Putamen (tissue), 1 donor: ENCODE data around the gene SLC22A17.

ENCODE experiments used
- DNase-seq: peaks from one replicate; pipeline ENCODE4 v3.0.0-alpha.2; 2016; ENCODE audit warnings: low spot score

SLC22A17 gene

GRCh38 chr14:23381871-23382270 is 29.2 kb upstream of the SLC22A17 start:
- no peak for DNase-seq

DNA sequence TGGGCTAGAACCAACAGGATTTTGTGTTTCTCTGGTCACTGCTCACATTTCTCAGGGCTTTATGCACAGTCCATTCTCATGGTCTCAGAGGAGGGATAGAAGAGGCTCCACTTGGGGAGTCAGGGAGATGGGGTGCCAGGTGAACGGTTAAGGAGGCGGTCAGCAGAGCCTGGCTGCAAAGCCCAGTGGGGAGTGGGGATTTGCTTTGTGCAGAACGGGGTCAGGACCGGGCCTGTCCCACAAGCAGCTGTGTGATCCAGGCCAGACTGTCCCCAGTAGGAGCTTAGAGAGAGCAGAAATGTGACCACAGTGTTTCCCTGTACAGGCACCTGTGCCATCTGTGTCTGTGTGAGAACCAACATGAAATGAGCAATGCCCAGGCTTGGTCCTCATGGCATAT is 28.3 kb upstream of the SLC22A17 start:
- DNase-seq = no peak

DNA sequence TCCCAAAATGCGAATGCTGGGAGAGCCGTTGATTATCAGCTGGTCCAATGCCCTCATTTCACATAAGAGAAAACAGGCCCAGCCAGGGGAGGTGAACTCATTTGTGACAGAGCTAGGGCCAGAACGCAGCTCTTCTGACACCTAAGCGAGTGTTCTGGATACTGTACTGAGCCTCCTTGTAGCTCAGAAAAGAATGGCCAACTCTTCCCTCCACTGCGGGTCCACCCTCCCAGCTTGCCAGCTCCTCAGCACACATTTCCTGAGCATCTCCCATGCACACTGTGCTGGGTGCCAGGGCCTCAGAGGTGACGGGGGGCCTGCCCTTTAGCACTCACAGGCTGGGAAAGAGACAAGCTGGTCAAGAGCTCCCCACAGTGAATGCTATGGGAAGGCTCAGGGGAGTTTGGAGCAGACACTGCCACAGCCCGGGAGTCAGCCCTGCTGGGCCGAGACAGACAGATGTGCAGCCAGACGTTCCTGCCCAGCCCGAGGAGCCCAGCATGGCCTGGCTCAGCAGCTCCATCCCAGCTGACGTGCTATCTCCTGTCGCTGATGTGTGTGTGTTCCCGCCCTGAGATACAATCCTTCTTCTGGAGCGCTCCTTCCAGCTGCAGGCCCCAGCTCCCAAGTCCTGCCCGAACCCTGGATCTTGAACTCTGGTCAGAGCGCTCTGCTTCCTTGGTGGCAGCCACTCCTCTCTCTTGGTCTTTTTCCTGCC is 27.7 kb upstream of the SLC22A17 start:
- peak; percentile 23 for DNase-seq

DNA sequence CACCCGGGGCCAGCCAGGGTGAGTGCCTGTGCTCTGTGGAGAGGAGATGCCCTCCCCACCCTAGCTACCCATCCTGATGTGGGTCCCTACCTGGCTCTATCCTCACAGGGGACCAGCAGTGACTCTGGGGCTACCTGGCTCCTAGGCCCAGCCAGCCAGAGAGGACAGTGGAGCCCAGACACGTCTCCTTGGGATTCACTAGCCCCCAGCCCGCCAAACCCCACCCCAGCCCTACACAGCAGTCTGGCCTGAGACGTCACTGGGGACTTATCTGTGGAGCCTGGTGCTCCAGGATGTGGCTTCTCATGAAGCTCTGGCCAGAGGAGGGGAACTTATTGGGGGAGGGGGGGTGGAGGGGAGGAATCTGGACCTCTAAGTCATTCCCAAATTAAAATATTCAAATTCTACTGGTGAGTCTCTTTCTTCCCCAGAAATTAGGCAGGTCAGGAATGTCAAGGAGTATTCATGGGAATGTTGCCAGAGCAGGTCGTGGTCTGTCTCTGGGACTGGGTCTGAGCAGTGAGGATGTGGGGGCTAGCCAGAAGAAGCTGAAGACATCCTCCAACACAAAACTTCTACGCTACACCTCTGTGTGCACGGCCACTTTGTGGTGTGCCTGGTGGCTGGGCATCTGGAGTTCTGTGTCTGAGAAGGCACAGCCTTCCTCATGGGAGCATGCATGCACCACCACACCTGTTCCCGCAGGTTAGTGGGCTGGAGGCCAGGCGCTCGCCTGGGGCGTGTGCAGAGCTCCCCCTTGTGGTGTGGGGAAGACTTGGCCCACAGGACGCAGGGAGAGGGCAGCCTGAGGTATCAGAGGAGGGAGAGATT is 26.9 kb upstream of the SLC22A17 start:
- DNase-seq = peak; percentile 26

DNA sequence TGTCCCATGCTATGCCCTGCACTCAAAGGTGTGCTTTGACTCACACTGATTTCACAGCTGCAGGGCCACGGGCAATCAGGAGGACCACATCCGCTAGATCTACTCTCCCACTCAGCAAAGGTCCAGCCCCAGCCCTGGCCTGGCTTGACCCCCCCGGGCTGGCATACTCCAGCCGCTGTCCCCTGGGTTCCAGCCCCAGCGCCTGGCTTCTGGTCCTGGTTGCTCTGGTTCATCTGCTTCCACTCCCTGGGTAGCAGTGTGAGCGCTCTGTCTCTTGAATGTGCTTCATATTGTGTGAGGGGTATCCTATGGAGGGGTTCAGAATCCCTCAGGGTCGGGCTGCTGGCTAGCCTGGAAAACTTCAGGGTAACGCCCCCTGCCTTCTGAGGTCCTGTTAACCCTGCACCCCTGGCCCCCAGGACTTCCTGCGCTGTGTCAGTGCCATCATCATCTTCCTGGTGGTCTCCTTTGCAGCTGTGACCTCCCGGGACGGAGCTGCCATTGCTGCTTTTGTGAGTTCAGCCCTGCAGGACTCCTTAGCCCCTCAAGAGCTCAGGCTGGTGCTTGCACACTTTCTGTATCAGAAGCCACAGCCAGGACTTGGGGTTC is 26.0 kb upstream of the SLC22A17 start:
- no peak for DNase-seq

DNA sequence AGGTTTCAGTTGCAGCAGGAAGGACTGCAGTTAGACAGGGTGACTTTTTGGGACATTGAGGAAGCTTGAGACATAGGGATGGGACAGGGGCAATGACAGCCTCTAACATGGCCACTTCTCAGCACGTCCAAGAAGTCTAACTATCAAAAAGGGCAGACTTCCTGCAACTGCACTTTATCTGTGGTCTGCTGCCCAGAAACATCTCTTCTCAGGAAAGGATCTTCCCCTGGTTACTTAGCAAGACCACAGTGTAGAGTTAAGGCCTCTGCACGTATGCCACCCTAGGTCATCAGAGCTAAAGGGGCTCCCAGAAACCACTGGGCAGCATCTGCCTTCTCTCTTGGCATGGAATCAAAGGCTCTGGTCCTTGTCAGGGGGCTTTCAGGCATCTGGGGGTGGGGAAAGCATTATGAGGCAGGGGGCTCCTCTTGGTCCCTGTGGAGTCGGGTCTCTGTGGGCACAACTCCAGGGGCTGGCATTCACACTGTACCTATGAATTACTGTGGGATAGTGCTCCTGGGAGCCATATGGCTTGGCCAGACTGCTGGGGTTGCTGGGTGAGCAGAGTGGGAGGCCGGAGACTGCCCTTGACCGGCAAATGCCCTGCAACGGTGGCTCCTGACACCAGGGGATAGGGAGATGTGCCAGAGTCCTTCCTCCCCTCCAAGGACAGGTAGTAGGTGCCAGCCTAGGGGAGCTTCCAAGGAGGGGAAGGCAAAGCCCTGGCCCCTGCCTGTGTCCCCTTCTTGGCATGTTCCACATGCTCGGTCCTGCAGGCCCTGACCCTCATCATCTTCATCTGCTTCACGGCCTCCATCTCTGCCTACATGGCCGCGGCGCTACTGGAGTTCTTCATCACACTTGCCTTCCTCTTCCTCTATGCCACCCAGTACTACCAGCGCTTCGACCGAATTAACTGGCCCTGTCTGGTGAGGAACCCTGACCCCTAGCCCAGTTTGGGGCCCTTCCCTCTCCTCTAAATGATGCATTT is 25.2 kb upstream of the SLC22A17 start:
- no peak for DNase-seq

DNA sequence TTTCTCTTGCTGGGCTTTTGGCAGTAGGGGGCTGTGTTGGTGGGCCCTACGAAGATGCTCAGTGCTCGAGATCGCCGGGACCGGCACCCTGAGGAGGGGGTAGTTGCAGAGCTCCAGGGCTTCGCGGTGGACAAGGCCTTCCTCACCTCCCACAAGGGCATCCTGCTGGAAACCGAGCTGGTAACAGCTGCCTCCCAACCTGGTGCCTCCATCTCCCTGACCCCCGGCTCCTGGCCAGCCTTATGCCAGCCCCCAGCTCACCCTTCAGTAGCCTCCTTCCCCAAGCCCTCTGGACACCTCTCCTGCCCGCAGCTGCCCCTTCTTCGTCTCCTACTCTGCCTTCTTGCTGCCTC is 24.5 kb upstream of the SLC22A17 start:
- peak; percentile 25 for DNase-seq

- peak; percentile 98 for DNase-seq
Observed at GRCh38 chr14:23376482-23377197, 24.0 kb upstream of the SLC22A17 start, which contains the start of gene CMTM5. CMTM5 (plus strand) TSS chr14:23377046; CDS start chr14:23377252, 206 bp downstream.

- DNase-seq = no peak
Observed at GRCh38 chr14:23375527-23376251, 23.0 kb upstream of the SLC22A17 start.

- DNase-seq = no peak
Observed at GRCh38 chr14:23373041-23373440, 20.4 kb upstream of the SLC22A17 start.

DNA sequence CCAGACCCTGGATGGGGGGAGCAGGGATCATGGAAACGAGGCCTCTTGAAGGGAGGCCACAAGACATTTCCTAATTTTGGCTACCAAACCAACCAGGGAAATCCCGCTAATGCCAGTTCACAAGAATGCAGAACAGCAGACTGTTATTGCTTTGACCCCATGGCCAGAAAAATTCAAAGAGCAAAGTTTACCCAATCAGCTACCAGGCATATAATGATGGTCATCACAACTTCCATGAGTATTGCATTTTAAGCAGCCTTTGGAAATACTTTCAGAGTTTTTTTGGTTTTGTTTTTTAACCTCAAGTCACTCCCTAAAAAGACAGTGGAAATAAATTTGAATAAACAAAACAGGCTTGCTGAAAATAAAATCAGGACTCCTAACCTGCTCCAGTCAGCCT is 19.8 kb upstream of the SLC22A17 start, which contains the start of gene IL25:
TSS of gene IL25 (plus strand) at position 301 of the 400 bp plus-strand sequence.
- no peak for DNase-seq

DNA sequence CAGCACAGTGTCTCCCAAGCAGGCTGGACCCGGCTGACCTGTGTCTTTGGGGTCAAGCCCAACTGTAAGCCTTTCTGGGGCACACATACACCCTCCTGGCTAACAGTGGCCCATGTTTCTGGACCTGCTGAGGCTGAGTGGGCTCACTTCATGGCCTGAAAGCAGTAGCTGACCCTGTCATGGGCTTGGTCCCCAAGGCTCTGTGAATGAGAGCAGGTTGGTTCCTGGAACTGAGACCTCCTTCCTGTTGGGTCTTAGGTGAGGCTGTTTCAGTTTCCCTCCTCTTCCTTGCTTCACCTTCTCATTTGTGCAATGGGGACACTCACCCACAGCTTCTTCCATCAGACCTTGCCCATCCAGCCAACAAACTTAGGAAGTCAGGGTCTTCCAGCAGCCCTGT is 19.2 kb upstream of the SLC22A17 start:
- no peak for DNase-seq

- no peak for DNase-seq
Observed at GRCh38 chr14:23370221-23370620, 17.5 kb upstream of the SLC22A17 start.

DNA sequence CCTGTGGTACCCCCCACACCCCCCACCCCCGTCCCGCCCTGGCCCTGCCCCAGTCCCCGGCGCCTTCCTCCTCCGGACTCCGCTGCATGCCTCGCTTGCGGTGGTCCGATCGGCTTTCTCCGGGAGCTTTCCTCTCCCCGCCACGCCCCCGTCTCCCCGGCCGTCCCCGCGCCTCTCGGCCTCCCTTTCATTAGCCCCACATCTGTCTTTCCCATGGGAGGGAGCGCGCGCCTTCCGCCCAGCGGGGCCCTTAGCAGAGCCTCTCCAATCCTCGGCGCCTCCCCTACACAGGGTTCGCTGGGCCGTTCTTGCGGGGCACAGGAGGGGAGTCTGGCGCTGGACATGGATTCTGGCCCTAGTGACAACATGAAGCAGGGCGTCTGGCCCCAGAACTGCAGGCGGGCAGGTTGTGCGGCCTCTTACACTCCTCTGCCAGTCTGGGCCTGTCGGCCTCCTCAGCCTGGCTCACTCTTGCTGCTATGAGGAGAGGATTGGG is 13.8 kb upstream of the SLC22A17 start:
- peak; percentile 83 for DNase-seq

DNA sequence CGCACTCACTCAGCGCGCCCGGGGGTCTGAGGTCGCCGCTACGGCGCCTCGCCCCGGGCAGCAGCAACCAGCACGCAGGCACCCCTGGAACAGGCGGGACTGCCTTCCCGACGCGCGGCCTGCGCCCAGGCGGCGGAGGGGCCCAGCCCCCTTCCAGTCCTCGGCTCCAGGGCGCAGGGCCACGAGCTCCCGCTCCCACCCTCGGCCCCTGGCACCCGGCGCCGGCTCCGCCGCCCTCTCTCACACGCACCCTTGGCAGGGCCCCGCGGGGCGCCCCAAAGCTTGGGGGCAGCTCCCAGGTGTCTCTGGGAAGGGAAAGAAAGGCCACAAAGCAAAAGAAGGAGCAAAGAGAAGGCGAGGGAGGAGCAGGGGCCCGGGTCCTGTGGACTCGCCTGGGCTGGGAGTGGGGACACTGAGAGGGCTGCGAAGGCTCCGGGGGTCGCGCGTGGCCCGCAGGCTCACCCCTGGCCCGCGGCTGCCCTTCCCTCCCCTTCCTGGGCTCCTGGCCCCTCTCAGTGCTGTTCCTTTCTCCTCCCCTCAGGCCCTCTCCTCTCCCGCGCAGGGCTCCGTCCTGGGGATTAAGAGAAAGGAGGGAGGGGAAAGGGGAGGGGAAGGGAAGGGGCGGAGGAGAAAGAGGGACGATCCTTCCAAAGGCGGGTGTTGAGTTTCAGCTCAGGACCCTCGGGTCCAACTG is 13.2 kb upstream of the SLC22A17 start:
- DNase-seq = peak; percentile 85

GRCh38 chr14:23365036-23365731 is 12.5 kb upstream of the SLC22A17 start, which contains the start of gene EFS:
EFS (minus strand) TSS chr14:23365172; CDS start chr14:23365025, 147 bp downstream.
- peak; percentile 68 for DNase-seq

DNA sequence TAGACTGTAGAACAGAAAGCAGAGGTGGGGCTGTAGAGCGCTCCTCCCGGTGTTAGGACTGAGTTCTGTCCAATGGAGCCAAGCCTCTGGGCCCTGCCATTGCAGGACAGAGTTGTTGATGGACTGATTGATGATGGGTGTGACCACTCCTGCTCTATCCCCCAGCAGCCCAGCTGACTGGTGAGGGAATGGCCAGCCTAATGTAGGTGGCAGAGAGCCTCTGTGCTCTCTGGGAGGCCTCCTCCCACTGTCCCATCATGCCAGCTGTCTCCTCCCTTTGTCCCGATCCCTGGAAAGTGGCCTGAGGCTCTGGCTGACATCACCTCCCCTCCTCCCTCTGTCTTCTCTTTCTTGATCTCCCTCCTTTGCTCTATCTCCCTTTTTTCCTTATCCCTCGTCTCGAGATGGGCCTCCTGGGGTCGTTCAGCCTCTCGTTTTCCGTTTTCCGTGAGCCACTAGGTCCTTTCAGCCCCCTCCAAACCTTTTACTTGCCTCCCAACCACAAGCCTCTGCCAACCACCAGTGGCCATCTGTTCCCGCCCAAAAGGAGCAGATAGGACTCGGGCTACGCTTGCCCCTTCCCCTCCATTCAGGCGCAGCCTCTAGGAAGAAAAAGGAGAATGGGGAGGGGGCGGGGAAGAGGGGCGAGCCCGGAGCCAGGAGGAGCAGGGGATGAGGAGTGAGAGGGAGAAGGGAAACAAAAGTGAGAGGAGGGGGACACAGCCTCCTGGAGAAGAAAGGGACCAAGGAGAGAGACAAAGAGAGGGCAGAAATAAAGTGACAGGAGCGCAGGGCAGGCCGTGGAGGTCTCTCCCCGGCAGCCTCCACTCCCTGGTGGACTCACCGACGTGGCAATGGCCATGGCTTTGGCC is 11.7 kb upstream of the SLC22A17 start:
- peak; percentile 87 for DNase-seq

DNA sequence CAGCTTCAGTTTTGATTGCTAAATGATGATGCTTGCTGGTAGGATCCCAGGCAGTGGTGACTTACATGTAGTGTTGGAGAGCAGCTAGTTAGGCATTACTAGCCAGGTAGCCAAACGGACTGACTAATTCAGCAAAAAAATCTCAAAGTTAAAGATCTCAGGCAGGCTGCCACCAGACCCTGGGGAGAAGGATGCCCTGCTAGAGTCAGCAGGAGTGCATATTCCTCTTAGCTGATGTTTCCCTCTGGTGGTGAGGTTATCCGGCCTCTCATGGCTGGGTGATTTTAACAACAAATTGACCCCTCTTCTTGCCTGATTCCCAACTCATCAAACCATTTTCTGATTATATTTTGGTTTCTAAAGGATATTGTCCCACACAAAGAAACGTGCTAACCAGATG is 9.5 kb upstream of the SLC22A17 start:
- DNase-seq = peak; percentile 18
